ENCODE measurements around the gene CACNA2D3.

DNA sequence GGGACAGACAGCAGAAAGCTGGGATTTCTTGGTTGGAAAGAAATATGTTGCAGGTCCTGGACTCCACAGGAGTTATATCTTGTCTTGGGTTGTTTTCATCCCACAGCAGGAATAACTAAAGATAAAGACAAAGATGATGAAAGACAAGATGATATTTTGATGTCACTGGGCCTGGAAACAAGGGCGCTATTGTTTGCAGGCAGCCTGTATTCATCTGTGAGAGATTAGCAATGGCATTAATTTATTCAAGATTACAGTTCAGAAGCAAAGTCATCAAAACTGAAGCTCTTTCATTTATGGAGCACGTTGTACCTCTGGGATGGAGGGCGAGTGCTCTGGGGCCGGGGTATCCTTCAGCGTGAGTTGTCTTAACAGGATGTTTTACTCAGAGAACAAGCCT lies 591.7 kb downstream of the CACNA2D3 start:
- TF ChIP-seq, protein P1, sequence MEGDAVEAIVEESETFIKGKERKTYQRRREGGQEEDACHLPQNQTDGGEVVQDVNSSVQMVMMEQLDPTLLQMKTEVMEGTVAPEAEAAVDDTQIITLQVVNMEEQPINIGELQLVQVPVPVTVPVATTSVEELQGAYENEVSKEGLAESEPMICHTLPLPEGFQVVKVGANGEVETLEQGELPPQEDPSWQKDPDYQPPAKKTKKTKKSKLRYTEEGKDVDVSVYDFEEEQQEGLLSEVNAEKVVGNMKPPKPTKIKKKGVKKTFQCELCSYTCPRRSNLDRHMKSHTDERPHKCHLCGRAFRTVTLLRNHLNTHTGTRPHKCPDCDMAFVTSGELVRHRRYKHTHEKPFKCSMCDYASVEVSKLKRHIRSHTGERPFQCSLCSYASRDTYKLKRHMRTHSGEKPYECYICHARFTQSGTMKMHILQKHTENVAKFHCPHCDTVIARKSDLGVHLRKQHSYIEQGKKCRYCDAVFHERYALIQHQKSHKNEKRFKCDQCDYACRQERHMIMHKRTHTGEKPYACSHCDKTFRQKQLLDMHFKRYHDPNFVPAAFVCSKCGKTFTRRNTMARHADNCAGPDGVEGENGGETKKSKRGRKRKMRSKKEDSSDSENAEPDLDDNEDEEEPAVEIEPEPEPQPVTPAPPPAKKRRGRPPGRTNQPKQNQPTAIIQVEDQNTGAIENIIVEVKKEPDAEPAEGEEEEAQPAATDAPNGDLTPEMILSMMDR (conservative IDR thresholded peaks at IDR 0.05 in 1 of 2, IDR thresholded peaks at IDR 0.05 in 1 of 2; ENCODE audit: extremely low read depth in 1 of 2, insufficient read depth in 1 of 2, low read depth in 1 of 2, low read length in 2 of 2): no peak
- no peak for TF ChIP-seq EZH2 (IDR thresholded peaks at IDR 0.05; ENCODE audit: borderline replicate concordance, low read length)
